HG03442 (cell line): Measurements from ENCODE around the gene CACNG3.
"Not testable (repeated sequence)": the region's sequence is repeated elsewhere in the genome, so short reads cannot be mapped to it uniquely, and the experiment has no call there.

Experiments used
- ATAC-seq: cut with Tn5 transposase; IDR thresholded peaks from one replicate; pipeline ENCODE4 v1.9.1; 2021; ENCODE audit warnings: mild to moderate bottlenecking, moderate library complexity; ENCODE audit not compliant: unreplicated experiment

CACNG3 gene

GRCh38 chr16:24328835-24329452, 72.8 kb downstream of the CACNG3 start:
- ATAC-seq: no peak

- ATAC-seq: no peak
These were observed 76.0 kb downstream of the CACNG3 start for GRCh38 chr16:24332178-24332577.

- ATAC-seq: no peak
These were observed 76.5 kb downstream of the CACNG3 start for GRCh38 chr16:24332582-24333090.

DNA sequence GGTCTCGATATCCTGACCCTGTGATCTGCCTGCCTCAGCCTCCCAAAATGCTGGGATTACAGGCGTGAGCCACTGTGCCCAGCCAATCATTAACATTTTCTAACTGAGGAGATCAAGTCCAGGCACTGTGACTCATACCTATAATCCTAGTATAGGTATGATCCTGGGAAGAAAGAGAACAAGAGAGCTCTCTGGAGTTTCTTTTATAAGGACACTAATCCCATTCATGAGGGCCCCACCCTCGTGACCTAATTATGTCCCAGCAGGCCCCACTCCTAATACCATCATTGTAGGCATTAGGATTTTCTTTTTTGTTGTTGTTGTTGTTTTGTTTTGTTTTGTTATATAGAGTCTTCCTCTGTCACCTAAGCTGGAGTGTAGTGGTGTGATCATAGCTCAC, 80.4 kb downstream of the CACNG3 start:
- no peak for ATAC-seq

GRCh38 chr16:24337013-24337412, 80.9 kb downstream of the CACNG3 start:
- no peak for ATAC-seq

DNA sequence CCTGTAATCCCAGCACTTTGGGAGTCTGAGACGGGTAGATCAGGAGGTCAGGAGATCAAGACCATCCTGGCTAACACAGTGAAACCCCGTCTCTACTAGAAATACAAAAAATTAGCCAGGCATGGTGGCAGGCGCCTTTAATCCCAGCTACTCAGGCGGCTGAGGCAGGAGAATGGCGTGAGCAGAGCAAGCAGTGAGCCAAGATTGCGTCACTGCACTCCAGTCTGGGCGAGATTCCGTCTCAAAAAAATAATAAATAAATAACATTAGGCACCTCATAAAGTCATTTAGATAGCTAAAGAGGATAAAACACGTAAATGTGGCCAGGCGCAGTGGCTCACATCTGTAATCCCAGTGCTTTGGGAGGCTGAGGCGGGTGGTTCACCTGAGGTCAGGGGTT, 87.7 kb downstream of the CACNG3 start:
- not testable (repeated sequence) for ATAC-seq

DNA sequence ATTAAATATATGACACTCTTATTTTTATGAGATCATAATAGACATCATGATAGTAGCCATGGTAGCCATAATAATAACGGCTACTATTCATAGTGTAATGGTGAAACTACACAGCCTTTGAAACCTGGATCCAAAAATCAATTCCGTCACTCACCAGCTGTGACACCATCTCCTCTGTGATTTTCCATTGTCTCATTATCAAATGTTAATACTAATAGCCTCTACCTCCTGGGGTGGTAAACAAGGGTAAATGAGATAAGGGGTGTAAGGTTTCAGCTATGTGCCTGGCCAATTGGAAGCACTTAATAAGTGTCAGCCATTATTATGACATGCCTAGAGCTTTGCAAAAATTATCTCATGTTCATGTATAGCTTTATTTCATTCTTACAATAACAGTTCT, 88.6 kb downstream of the CACNG3 start:
- ATAC-seq: no peak

GRCh38 chr16:24345704-24346103, 89.6 kb downstream of the CACNG3 start:
- no peak for ATAC-seq

DNA sequence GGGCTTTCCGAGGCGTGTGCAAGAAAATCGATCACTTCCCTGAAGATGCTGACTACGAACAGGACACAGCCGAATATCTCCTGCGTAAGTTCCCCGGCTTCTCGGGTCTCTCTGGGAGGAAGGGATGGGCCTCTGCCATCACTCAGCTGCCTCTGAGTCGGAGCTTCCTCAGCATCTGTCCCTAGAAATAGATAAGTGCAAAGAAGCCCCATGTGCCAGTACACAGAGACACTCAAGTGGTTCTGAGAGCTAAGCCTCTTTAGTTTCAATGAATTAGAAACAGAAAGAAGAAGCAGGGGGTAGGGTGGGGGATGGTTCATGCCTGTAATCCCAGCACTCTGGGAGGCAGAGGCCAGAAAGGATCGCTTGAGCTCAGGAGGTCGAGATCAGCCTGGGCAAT, 90.6 kb downstream of the CACNG3 start:
- no peak for ATAC-seq

DNA sequence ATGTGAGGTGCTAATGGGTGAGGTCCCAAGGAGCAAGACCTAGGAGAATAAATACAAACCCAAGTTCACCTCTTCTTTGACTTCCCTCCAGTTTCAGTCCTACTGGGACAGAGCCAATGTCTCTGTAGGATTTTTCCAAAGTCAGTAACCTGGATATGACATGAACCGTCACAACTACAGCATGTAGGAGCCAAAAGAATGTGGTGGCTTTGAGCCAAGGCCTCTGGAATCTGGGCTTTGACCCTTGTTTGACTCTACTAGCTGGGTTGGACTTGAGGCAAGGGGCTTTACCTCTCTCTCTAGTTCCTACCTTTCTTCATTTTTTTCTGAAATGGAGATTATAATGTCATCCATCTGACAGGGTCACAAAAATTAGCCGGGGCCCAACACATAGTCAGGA, 91.4 kb downstream of the CACNG3 start:
- ATAC-seq: no peak

DNA sequence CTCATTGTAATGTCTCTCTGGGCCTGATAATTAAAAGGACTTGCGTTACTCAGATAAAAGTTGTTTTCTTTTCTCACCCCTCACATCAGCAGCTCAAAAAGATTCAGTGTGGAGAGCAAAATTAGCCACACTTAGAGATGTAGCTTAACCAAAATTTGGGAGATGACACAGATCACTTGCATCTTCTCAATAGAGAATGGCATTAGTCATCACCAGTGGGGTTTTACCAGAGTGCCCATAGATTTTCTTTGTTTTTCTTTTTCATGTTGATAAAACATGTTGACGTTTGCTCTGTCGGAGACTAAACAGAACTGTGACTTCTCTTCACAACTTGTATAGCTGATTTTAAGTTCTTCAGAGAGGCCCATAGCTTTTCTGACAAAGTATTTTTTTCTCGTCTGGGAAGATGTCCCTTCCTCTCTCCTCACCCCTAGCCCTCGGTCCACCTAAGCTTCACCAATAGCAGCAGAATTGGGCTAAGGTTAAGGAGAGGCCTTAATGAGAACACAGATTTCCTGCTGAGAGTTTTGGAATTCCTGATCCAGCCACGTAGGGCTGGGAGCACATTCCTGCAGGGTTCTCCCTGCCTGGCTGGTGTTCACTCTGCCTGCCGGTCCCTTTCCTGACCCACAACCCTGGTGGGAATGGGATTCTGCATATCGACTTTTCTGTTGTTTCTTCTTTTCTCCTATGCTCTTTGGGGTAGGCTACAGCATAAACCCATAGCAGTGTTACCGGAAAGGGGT, 92.6 kb downstream of the CACNG3 start:
- no peak for ATAC-seq

- ATAC-seq: no peak
These were observed 93.2 kb downstream of the CACNG3 start for GRCh38 chr16:24349320-24349719.

DNA sequence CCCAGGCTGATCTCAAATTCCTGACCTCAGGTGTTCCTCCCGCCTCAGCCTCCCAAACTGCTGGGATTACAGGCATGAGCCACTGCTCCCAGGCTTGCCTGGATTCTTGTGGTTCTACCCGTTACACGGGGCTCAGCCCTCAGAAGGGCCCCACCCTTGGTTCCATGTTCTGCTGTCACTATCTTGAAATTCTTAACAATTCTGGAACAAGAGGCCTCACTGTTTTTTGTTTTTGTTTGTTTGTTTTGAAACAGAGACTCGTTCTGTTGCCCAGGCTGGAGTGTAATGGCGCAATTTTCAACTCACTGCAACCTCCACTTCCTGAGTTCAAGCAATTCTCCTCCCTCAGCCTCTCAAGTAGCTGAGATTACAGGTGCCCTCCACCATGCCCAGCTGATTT, 96.6 kb downstream of the CACNG3 start:
- ATAC-seq: no peak

DNA sequence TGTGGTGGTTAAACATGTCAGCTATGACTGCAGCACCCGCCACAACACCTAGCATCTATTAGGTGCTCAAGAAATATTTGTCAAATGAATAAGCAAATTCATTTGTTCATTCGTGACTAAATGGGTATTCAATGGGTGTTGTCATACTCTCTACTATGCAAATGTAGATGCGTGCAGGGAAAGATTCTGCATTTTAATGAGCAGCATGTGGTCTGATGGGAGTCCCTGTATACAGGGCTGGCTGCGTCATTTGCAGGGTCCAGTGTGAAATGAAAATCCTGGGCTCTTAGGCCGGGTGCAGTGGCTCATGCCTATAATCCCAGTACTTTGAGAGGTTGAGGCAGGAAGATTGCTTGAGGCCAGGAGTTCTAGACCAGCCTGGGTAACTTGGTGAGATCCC, 97.5 kb downstream of the CACNG3 start:
- ATAC-seq: no peak

DNA sequence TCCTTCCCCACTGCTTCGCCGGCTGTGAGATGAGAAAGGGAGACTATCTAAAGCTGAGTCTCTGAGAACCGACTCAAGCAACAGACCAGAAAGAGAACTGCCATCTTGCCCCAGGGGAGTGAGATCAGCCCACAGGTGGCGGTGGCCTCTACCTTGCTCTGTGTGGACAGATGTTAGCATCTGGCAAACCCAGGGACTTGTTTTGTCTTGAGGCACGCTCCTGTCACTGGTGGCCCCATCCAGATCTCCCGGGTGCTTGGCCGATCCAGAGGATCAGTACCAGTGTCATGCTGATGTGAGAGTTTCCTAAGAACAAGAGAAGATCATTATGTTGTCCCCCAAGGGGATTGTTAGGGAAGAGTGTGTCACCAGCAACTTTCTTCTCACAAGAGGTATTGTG, 101.4 kb downstream of the CACNG3 start:
- no peak for ATAC-seq

- ATAC-seq: no peak
These were observed 102.0 kb downstream of the CACNG3 start for GRCh38 chr16:24358117-24358516.

- ATAC-seq: no peak
These were observed 103.4 kb downstream of the CACNG3 start for GRCh38 chr16:24359490-24359889.

DNA sequence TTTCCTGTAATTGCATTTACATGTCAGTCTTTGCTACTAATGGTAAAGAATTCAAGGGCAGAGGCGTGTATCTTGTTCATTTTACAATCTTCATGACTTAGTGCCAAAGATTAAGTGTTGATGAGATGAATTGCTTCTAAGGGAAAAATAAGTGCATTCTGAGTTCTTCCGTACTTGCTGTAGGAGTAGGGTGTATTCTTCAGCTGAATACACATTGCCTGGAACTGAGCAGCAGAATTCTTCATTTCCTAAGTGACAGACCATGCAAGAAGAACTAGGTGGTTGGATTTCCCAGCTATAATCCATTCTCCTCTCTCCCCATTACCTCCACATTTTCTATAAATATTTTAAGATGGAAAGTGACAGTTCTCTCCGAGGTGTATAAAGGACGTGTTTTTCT, 104.8 kb downstream of the CACNG3 start:
- ATAC-seq: no peak

DNA sequence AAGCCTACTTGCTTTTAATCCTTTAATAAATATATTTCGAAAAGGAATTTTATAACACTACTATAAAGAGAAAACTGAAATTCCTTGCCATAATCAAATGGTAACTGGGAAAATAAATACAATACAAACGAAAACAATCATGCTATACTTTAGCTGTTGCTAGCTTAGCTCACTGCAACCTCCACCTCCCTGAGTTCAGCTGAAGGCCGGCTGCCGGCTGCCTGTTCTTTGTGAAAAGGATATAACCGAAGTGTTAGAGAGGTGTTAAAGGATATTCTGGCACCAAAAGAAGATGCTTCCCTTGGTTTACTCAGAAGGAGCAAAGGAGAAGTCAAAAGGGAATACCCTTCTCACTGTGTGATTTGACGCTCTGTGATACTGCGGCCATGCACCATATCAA, 108.5 kb downstream of the CACNG3 start:
- ATAC-seq: no peak

DNA sequence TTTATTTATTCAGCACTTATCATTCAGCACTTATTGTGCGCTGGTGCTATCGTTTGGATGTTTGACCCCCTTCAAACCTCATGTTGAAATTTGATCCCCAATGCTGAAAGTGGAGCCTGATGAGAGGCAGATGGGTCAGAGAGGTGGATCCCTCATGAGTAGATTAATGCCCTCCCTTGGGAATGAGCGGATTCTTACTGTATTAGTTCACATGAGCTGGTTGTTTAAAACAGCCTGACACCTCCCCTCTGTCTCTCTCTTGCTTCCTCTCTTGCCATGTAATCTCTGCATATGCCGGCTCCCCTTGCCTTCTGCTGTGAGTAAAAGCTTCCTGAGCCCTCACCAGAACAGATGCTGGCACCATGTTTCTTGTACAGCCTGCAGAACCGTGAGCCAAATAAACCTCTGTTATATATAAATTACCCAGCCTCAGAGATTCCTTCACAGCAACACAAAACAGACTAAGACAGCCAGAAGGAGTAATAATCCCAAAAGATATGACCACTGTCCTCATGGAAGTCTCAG, 111.1 kb downstream of the CACNG3 start:
- ATAC-seq: no peak

- no peak for ATAC-seq
These were observed 116.7 kb downstream of the CACNG3 start for GRCh38 chr16:24372824-24373223.

DNA sequence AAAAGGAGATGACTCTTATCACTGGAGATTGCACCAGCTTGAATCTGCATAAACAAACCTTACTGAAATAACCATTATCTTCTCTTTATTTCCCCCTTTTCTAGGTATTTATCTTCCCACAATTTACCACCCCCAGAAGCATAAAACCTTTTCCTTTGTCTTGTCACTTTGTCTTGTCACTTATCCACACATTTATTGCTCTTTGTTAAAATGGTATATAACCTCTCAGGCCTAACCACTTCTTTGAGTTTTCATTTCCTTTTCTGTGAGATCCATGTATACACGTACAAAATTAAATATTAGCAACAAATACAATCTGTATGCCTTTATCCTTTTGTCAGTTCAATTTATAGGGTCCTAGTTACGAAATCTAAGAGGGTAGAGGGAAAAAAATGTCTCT, 122.9 kb downstream of the CACNG3 start:
- no peak for ATAC-seq
